ENCODE results near the gene CYP4A22.
"Not testable (repeated sequence)": the region's sequence is repeated elsewhere in the genome, so short reads cannot be mapped to it uniquely, and the experiment has no call there.

The CYP4A22 gene, protein sequence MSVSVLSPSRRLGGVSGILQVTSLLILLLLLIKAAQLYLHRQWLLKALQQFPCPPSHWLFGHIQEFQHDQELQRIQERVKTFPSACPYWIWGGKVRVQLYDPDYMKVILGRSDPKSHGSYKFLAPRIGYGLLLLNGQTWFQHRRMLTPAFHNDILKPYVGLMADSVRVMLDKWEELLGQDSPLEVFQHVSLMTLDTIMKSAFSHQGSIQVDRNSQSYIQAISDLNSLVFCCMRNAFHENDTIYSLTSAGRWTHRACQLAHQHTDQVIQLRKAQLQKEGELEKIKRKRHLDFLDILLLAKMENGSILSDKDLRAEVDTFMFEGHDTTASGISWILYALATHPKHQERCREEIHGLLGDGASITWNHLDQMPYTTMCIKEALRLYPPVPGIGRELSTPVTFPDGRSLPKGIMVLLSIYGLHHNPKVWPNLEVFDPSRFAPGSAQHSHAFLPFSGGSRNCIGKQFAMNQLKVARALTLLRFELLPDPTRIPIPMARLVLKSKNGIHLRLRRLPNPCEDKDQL

GRCh38 chr1:47137198-47137597 is at the start of gene CYP4A22:
Gene CYP4A22, plus strand, starts transcription at chr1:47137441. Its CDS starts 45 bp downstream, at chr1:47137486.
- DNase-seq (ENCODE audit: low spot score) = no peak

DNA sequence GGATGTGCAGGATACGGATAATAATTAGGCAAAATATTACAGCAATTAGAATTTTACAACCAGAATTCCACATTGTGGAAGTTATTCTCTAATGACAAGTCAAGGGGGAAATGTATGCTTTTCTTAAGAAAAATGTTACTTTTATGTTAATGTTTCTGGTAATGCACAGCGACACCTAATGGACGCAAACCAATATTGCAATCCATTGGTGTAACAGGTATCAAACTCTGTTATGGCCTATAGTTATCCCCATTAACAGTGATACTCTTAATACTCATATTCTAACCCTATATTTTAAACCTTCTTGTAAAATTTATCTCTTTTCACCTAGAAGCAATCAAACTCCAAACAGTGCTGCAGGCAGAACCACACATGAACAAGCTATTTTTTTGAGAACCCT is 47.9 kb upstream of the CYP4A22 start:
- not testable (repeated sequence) for DNase-seq (ENCODE audit: low spot score)

DNA sequence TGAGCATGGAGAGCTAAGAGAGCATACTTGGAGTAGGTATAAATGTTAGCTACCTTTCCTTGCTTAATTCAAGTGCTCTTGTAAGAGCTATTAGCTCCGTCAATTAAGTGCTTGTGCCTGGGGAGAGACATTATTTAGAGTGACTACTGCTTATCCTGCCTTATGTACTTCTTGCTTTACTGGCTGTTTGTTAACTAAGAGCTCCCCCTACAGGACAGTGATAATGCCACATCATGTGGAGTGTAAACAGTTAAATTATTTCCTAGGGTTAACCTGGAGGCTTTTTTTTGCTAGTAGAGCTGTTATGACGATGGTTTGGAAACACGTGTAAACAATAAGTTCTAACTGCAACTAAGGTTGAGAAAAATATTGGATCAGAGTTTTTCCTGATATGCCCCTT is 45.8 kb upstream of the CYP4A22 start:
- not testable (repeated sequence) for DNase-seq (ENCODE audit: low spot score)

DNA sequence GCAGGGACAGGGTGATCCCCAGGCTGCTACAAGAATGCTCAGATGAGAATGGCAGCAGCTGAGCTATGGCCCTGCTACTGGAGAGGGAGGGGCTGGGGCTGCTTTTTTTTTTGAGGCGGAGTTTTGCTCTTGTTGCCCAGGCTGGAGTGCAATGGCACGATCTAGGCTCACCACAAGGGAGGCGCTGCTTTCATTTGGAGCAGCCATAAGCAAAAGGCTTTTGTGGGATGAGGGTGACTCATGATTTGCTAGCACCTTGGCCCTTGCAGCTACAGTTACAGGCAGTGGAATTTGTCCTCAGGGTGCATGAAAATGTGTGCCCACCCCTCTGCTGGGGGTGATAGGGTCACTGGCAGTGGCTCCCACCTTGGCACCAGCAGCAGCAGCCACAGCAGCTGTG is 32.4 kb upstream of the CYP4A22 start:
- no peak for DNase-seq (ENCODE audit: low spot score)

GRCh38 chr1:47106792-47107191 is 30.4 kb upstream of the CYP4A22 start:
- no peak for DNase-seq (ENCODE audit: low spot score)

DNA sequence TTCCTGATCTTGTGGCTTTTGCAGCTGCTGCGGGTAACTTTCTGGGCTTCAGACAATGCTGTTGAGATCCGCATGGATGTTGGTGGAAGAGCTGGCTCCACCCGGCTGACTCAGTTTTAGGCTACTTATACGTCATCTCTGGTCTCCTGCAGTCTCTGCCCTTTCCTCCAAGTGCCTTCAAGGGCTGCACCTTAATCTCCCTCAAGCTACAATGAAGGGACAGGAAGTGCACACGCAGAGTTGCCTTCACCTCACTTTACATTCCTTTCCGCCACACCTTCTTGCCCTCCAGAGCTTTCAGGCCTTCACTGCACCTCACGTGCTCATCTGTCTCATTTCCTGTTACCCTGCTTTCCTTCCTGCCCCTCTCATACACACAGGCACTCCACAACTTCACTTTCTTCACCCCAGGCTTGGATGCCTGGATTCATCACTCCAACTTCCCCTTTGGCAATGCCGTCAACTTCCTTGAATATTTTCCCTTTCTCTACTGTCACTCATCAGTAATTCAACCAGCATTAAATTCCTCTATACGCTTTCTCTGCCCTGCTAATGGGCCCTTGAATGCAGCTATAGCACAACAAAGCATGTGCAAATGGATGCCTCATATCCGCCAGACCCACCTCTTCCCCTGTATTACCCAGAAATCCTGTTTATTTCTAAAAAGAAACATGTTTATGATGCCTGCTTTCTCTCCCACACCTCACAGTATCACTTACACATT is 29.2 kb upstream of the CYP4A22 start:
- DNase-seq (ENCODE audit: low spot score) = not testable (repeated sequence)

GRCh38 chr1:47109482-47109881 is 27.8 kb upstream of the CYP4A22 start:
- not testable (repeated sequence) for DNase-seq (ENCODE audit: low spot score)

GRCh38 chr1:47113178-47113577 is 24.1 kb upstream of the CYP4A22 start:
- no peak for DNase-seq (ENCODE audit: low spot score)

- not testable (repeated sequence) for DNase-seq (ENCODE audit: low spot score)
Measured at GRCh38 chr1:47121039-47121438, 16.2 kb upstream of the CYP4A22 start.

GRCh38 chr1:47124834-47125233 is 12.4 kb upstream of the CYP4A22 start:
- not testable (repeated sequence) for DNase-seq (ENCODE audit: low spot score)

DNA sequence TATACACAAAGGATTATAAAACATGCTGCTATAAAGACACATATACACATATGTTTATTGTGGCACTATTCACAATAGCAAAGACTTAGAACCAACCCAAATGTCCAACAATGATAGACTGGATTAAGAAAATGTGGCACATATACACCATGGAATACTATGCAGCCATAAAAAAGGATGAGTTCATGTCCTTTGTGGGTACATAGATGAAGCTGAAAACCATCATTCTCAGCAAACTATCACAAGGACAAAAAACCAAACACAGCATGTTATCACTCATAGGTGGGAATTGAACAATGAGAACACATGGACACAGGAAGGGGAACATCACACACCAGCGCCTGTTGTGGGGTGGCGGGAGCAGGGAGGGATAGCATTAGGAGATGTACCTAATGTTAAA is 10.2 kb upstream of the CYP4A22 start:
- DNase-seq (ENCODE audit: low spot score) = not testable (repeated sequence)

DNA sequence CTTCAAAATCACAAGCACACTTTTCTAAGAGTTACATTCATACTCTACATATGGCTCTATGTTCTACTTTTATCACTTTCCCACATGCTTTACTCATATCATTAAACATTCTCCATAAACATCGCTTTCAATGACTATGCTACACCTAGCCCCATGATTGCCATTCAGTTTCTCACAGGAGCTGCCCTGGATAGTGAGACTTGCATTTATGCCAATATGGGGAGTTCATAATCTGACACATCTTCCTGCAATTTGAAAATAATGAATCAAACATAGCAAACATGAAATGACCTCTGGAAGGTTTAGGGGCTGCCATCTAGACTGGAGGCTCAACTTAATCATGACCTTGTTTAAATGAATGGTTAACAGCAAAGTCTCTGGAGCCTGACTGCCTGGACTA is 9.0 kb upstream of the CYP4A22 start:
- no peak for DNase-seq (ENCODE audit: low spot score)

GRCh38 chr1:47128854-47129253 is 8.4 kb upstream of the CYP4A22 start:
- not testable (repeated sequence) for DNase-seq (ENCODE audit: low spot score)

- DNase-seq (ENCODE audit: low spot score) = not testable (repeated sequence)
Measured at GRCh38 chr1:47129489-47130230, 7.6 kb upstream of the CYP4A22 start.

GRCh38 chr1:47132665-47133064 is 4.6 kb upstream of the CYP4A22 start:
- DNase-seq (ENCODE audit: low spot score) = not testable (repeated sequence)

DNA sequence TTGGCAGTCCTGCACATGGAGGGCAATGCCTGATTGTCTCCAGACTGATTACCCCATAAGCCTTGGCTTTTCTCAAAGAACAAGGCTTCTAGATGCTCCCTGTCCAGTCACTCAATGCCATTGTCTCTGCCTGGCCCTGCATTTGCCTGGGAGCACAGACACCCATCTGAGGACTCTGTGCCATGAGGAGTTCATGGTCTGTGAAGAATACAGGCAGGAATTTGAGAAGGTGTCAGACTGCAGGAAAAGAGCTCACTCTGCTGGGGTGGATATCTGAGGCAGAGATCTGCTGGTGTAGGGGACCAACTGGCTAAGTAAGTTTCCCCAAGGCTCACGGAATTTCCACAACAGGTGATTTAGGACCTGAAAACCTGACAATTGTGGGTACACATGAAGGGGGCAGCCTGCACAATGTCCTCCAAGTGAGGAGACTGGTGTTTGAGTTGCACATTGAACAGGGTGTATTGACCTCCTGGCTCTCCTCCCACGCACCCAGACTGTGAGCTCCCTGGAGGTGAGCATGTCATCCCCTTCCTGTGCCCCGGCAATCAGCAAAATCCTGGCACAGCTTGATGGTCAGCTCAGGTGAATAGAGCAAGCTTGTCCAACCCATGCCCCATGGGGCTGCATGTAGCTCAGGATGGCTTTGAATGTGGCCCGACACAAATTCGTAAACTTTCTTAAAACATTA is 829 bp downstream of the CYP4A22 start:
- DNase-seq (ENCODE audit: low spot score) = no peak

DNA sequence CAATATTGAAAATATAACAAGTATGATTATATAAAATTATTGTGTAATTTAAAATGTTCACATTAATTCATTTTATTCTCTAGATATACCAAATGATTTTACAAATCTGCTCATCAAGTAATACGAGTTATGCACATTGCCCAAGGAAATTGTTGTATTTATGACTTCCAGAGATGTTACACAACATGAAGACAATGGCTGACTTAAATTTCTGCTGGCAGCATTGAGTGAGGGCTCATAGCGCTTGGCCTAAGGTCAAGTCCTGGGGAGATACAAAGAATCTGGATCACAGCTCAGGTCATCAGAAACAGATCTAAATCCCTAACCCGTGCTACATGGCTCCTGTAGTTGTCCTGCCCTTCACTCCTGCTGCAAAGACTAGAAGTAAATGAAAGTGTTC is 3.1 kb downstream of the CYP4A22 start:
- not testable (repeated sequence) for DNase-seq (ENCODE audit: low spot score)

- not testable (repeated sequence) for DNase-seq (ENCODE audit: low spot score)
Measured at GRCh38 chr1:47143654-47144053, 6.4 kb downstream of the CYP4A22 start.

DNA sequence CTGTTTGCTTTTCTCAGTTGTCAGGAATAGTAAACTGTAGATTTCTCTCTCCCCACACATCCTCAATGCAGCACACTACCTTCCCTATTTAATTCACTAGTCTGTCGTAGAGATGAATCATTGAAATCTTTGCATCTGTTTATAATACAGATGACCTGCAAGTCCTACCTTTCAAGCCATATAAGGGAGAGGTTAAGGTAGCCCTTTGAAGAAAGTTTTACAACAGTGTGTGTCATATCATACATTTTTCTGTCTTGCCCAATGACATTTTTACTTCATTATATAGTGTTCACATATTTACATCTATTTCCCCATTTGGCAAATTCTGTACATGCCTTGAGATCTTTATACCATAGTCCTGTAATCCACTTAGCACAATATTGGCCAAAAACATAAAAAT is 9.3 kb downstream of the CYP4A22 start:
- DNase-seq (ENCODE audit: low spot score) = not testable (repeated sequence)

GRCh38 chr1:47147047-47147785 is 10.0 kb downstream of the CYP4A22 start:
- DNase-seq (ENCODE audit: low spot score) = no peak

DNA sequence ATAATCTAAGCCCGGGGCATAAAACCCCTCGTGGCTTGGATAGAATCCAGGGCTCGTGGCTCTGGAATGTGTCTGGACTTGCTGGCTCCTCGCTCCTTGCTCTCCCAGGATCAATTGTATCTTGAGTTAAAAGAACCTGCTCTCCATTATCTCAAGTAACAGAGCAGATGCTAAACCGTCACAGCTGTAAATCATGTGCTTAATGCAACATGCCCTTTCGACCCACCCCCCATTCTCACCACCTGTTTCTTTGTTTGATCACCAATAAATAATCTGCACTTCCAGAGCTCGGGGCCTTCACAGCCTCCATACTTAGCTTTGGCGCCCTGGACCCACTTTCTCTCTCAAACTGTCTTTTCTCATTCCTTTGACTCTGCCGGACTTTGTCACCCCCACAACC is 11.9 kb downstream of the CYP4A22 start:
- DNase-seq (ENCODE audit: low spot score) = not testable (repeated sequence)

Measured in putamen (tissue), 1 donor.